Loucy (cell line): ENCODE data around the gene KCNAB3.
"Not testable (repeated sequence)": the region's sequence is repeated elsewhere in the genome, so short reads cannot be mapped to it uniquely, and the experiment has no call there.

Experiments used
- H2AFZ ChIP-seq: fragments of 200-600 bp; sonication (generic); 2 replicates; pipeline ENCODE4 v1.6.0; 2016; ENCODE audit warnings: antibody characterized with exemption, mild to moderate bottlenecking, low read length, moderate library complexity
- H3F3A ChIP-seq: fragments of 200-600 bp; 2 replicates; pipeline ENCODE4 v1.6.0; 2016; ENCODE audit warnings: antibody characterized with exemption, low read depth, mild to moderate bottlenecking
- H3K27me3 ChIP-seq: fragments of 200-600 bp; sonication (generic); 2 replicates; pipeline ENCODE4 v1.6.1; 2014; ENCODE audit warnings: low read length, mild to moderate bottlenecking; ENCODE audit not compliant: insufficient read depth, poor library complexity, severe bottlenecking
- H3K36me3 ChIP-seq: fragments of 200-600 bp; sonication (generic); 2 replicates; pipeline ENCODE4 v1.6.1; 2016; ENCODE audit warnings: low read length; ENCODE audit not compliant: insufficient read depth
- H3K4me1 ChIP-seq: fragments of 200-600 bp; sonication (generic); 2 replicates; pipeline ENCODE4 v1.5.1; 2014; ENCODE audit warnings: low read length, mild to moderate bottlenecking; ENCODE audit not compliant: insufficient read depth, poor library complexity, severe bottlenecking
- H3K4me2 ChIP-seq: fragments of 200-600 bp; sonication (generic); 2 replicates; pipeline ENCODE4 v1.6.0; 2014; ENCODE audit warnings: antibody characterized with exemption, low read length, low read depth, mild to moderate bottlenecking; ENCODE audit not compliant: poor library complexity, severe bottlenecking
- H3K4me3 ChIP-seq: fragments of 200-600 bp; sonication (generic); 2 replicates; pipeline ENCODE4 v1.5.1; 2014; ENCODE audit warnings: low read length, mild to moderate bottlenecking, mixed read lengths; ENCODE audit not compliant: poor library complexity, severe bottlenecking
- H3K79me2 ChIP-seq: fragments of 200-600 bp; sonication (generic); 2 replicates; pipeline ENCODE4 v1.6.1; 2014; ENCODE audit warnings: low read length; ENCODE audit not compliant: insufficient read depth
- H3K9ac ChIP-seq: fragments of 200-600 bp; sonication (generic); 2 replicates; pipeline ENCODE4 v1.6.0; 2014; ENCODE audit warnings: mild to moderate bottlenecking, low read depth, low read length, moderate library complexity; ENCODE audit not compliant: poor library complexity, severe bottlenecking
- H3K9me2 ChIP-seq: fragments of 200-600 bp; sonication (generic); replicated peaks from 2 replicates; pipeline ENCODE4 v1.6.1; 2016; ENCODE audit warnings: low read depth, low read length, mixed read lengths
- H3K9me3 ChIP-seq: fragments of 200-600 bp; sonication (generic); 2 replicates; pipeline ENCODE4 v1.6.1; 2014; ENCODE audit warnings: mild to moderate bottlenecking, antibody characterized with exemption, low read length, low read depth; ENCODE audit not compliant: insufficient read depth
- H4K20me1 ChIP-seq: fragments of 200-600 bp; sonication (generic); 2 replicates; pipeline ENCODE4 v1.6.0; 2014; ENCODE audit warnings: antibody characterized with exemption, low read length, mild to moderate bottlenecking; ENCODE audit not compliant: insufficient read depth, poor library complexity, severe bottlenecking
- EZH2phosphoT487 ChIP-seq: fragments of 200-600 bp; IDR thresholded peaks from 2 replicates; pipeline ENCODE4 v1.6.1; 2018; ENCODE audit warnings: antibody characterized with exemption, mild to moderate bottlenecking, moderate library complexity, borderline replicate concordance
- TF ChIP-seq, protein P1 (sequence below): fragments of 200-600 bp; sonication (generic); conservative IDR thresholded peaks from 2 replicates; pipeline ENCODE4 v1.5.1; 2014; ENCODE audit warnings: mild to moderate bottlenecking, antibody characterized with exemption, low read length

The KCNAB3 gene

DNA sequence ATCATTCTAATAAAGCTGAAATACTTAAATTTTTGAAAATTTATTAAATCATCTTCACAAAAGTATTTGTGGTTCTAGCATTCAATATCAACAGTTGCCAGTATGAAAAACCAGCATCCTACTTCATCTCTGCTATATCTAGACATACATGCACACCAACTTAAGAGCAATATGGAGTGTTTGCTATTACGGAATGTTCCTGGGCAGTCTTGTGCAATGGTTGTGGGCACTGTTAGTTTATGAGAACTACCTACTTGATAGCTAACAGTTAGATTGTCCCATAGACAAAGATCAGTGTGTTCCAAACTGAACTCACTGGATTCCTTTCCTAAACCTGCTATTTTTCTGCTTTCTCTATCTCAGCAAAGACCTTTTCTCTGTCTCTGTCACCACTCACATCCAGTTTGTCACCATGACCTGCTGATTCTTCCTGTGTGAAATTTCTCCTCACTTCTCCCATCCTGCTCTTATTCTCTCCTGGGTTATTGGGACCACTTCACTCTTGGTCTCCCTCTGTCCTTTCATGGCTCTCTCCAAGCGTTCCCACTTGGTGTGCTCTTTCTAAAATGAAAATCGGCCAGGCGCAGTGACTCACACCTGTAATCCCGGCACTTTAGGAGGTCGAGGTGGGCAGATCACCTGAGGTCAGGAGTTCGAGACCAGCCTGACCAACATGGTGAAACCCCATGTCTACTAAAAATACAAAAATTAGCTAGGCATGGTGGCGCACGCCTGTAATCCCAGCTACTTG lies 30.0 kb upstream of the KCNAB3 start:
- Histone ChIP-seq H3K36me3 (no peaks in the 10 kb centered on the region), H4K20me1 (no peaks in the 10 kb centered on the region), H3K9me2 (no peaks in the 10 kb centered on the region), H3F3A (no peaks in the 10 kb centered on the region), H3K4me2 (no peak overlapping the region), H3K4me3 (no peak overlapping the region), H3K27me3 (no peaks in the 10 kb centered on the region), H3K9me3 (no peaks in the 10 kb centered on the region), H3K79me2 (no peaks in the 10 kb centered on the region), H3K4me1 (no peaks in the 10 kb centered on the region), H2AFZ (no peak overlapping the region), H3K9ac (no peak overlapping the region)
- TF ChIP-seq EZH2phosphoT487 = no peak
- TF ChIP-seq, protein P1, sequence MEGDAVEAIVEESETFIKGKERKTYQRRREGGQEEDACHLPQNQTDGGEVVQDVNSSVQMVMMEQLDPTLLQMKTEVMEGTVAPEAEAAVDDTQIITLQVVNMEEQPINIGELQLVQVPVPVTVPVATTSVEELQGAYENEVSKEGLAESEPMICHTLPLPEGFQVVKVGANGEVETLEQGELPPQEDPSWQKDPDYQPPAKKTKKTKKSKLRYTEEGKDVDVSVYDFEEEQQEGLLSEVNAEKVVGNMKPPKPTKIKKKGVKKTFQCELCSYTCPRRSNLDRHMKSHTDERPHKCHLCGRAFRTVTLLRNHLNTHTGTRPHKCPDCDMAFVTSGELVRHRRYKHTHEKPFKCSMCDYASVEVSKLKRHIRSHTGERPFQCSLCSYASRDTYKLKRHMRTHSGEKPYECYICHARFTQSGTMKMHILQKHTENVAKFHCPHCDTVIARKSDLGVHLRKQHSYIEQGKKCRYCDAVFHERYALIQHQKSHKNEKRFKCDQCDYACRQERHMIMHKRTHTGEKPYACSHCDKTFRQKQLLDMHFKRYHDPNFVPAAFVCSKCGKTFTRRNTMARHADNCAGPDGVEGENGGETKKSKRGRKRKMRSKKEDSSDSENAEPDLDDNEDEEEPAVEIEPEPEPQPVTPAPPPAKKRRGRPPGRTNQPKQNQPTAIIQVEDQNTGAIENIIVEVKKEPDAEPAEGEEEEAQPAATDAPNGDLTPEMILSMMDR = no peak

DNA sequence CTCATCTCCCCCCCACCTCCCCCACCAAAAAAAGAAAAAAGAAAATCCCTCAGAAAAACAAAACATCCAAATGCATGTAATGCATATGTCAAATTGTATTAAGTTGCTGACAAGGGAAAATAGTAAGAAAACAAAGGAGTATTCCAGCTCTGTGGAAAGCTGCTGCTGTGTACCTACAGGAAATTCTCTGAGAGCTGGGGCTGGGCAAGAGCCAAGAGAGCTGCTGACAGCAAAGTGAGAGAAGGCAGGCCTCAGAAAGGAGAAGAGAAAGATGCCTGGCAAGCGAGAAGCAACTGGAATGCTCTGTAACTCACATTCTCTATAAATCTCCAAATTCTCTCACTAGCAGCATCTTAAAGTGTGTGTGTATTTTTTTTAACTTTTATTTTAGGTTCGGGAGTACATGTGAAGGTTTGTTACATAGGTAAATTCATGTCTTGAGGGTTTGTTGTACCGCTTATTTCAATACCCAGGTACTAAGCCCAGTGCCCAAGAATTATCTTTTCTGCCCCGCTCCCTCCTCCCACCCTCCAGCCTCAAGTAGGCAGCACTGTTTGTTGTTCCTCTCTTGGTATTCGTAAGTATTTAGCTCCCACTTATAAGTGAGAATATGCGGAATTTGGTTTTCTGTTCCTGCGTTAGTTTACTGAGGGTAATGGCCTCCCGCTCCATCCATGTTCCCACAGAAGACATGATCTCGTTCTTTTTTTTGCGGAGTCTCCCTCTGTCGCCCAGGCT lies 26.7 kb upstream of the KCNAB3 start:
- H3K4me2 ChIP-seq = no peak overlapping the region
- H3K9ac ChIP-seq = no peak overlapping the region
- no peaks in the 10 kb centered on the region for H3K9me3 ChIP-seq
- no peaks in the 10 kb centered on the region for H3K36me3 ChIP-seq
- H3K4me3 ChIP-seq = no peak overlapping the region
- H2AFZ ChIP-seq = no peak overlapping the region
- H3F3A ChIP-seq = no peaks in the 10 kb centered on the region
- no peaks in the 10 kb centered on the region for H3K27me3 ChIP-seq
- H4K20me1 ChIP-seq = no peaks in the 10 kb centered on the region
- no peaks in the 10 kb centered on the region for H3K9me2 ChIP-seq
- no peaks in the 10 kb centered on the region for H3K4me1 ChIP-seq
- H3K79me2 ChIP-seq = no peaks in the 10 kb centered on the region
- TF ChIP-seq, protein P1 = no peak
- no peak for TF ChIP-seq EZH2phosphoT487

DNA sequence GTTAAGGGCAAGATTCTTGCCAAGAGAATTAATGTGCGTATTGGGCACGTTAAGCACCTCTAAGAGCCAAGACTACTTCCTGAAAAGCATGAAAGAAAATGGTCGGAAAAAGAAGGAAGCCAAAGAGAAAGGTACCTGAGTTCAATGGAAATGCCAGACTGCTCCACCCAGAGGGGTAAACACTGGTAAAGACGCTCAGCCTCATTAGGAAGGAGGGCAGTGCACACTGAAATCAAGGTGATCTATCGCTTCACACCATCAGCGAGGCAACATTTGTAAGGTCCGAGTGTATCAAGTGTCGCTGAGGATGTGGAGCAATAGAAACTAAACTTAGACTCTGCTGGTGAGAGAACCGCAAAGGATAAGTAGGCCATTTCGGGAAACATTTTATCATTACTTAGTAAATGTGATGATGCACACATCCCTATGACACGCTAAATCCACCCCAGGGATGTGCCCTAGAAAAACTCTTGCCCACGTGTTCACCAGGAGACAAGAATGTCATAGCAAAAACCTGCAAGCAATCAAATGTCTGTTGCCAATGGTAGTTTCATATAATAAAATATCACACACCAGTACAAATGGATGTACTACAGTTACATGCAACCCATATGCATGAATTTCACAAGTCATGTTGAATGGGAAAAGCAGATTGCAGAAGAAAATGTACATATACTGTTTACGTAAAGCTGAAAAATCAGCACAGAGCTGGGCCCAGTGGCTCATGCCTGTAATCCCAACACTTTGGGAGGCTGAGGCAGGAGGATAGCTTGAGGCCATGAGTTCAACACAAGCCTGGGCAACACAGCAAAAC lies 26.0 kb upstream of the KCNAB3 start:
- Histone ChIP-seq H4K20me1 (no peaks in the 10 kb centered on the region), H3K4me1 (no peaks in the 10 kb centered on the region), H2AFZ (no peak overlapping the region)

DNA sequence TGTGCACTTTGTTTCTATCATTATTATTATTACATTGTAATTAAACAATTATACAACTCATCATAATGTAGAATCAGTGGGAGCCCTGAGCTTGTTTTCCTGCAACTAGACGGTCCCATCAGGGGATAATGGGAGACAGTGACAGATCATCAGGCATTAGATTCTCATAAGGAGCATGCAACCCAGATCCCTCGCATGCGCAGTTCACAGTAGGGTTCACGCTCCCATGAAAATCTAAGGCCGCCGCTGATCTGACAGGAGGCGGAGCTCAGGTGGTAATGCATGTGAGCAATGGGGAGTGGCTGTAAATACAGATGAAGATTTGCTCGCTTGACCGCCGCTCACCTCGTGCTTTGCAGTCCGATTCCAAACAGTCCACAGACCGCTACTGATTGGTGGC lies 23.6 kb upstream of the KCNAB3 start:
- not testable (repeated sequence) for H3K27me3 ChIP-seq, H2AFZ ChIP-seq, H3K9me2 ChIP-seq, H3K79me2 ChIP-seq, H3F3A ChIP-seq, H3K4me2 ChIP-seq, H3K9me3 ChIP-seq, H3K4me1 ChIP-seq, H4K20me1 ChIP-seq, H3K4me3 ChIP-seq, H3K9ac ChIP-seq
- peaks cover 16% of the 10 kb centered on the region; the same call in 1 of the 2 replicates for H3K36me3 ChIP-seq

More for the DNA sequence above, 26.0 kb upstream of the KCNAB3 start:
- no peaks in the 10 kb centered on the region for H3K9me3 ChIP-seq
- TF ChIP-seq, protein P1 = no peak
- TF ChIP-seq EZH2phosphoT487 = no peak
- H3K4me3 ChIP-seq = no peak overlapping the region
- no peaks in the 10 kb centered on the region for H3K27me3 ChIP-seq
- H3K79me2 ChIP-seq = no peaks in the 10 kb centered on the region
- H3K4me2 ChIP-seq = no peak overlapping the region
- H3K9ac ChIP-seq = no peak overlapping the region
- no peaks in the 10 kb centered on the region for H3K9me2 ChIP-seq
- H3F3A ChIP-seq = no peaks in the 10 kb centered on the region
- H3K36me3 ChIP-seq = no peaks in the 10 kb centered on the region
